CD4-positive, alpha-beta T cell treated with Interleukin-4 for 4 hours (primary cell): ENCODE data around the gene CIB1.
"Not testable (repeated sequence)": the region's sequence is repeated elsewhere in the genome, so short reads cannot be mapped to it uniquely, and the experiment has no call there.

Experiments
- DNase-seq: peaks from one replicate; pipeline ENCODE4 v3.0.0-alpha.2; 2020

Gene CIB1

GRCh38 chr15:90233387-90234095 lies at the start of gene CIB1:
Gene CIB1, minus strand, starts transcription at chr15:90233941. Its CDS starts 56 bp downstream, at chr15:90233885.
- peak; percentile 97 for DNase-seq

GRCh38 chr15:90281637-90282036 lies 47.9 kb upstream of the CIB1 start:
- not testable (repeated sequence) for DNase-seq

GRCh38 chr15:90280743-90281142 lies 47.0 kb upstream of the CIB1 start:
- not testable (repeated sequence) for DNase-seq

- DNase-seq = not testable (repeated sequence)
Measured at GRCh38 chr15:90278467-90278866, 44.7 kb upstream of the CIB1 start.

- no peak for DNase-seq
Measured at GRCh38 chr15:90271459-90272166, 37.9 kb upstream of the CIB1 start.

- no peak for DNase-seq
Measured at GRCh38 chr15:90270502-90271150, 36.9 kb upstream of the CIB1 start.

- DNase-seq = no peak
Measured at GRCh38 chr15:90268415-90268814, 34.7 kb upstream of the CIB1 start.

GRCh38 chr15:90266485-90266884 lies 32.7 kb upstream of the CIB1 start:
- DNase-seq = peak; percentile 14

GRCh38 chr15:90266061-90266431 lies 32.3 kb upstream of the CIB1 start:
- DNase-seq = peak; percentile 46

GRCh38 chr15:90265271-90266060 lies 31.7 kb upstream of the CIB1 start, which contains the start of gene NGRN:
Gene NGRN, plus strand, starts transcription at chr15:90265672. Its CDS starts 41 bp downstream, at chr15:90265713.
- DNase-seq = peak; percentile 90

- peak; percentile 34 for DNase-seq
Measured at GRCh38 chr15:90264671-90265070, 30.9 kb upstream of the CIB1 start.

- no peak for DNase-seq
Measured at GRCh38 chr15:90262426-90262825, 28.7 kb upstream of the CIB1 start.

GRCh38 chr15:90261811-90262210 lies 28.1 kb upstream of the CIB1 start:
- no peak for DNase-seq

GRCh38 chr15:90260731-90261130 lies 27.0 kb upstream of the CIB1 start:
- DNase-seq = not testable (repeated sequence)

- peak; percentile 16 for DNase-seq
Measured at GRCh38 chr15:90259524-90259923, 25.8 kb upstream of the CIB1 start.

GRCh38 chr15:90257776-90258175 lies 24.0 kb upstream of the CIB1 start:
- DNase-seq = no peak

GRCh38 chr15:90249203-90249863 lies 15.6 kb upstream of the CIB1 start, which contains the start of gene TTLL13:
Gene TTLL13, plus strand, starts transcription at chr15:90249556. Its CDS starts 1,075 bp downstream, at chr15:90250631.
- peak; percentile 42 for DNase-seq

GRCh38 chr15:90248789-90249202 lies 15.1 kb upstream of the CIB1 start:
- DNase-seq = no peak

GRCh38 chr15:90243943-90244639 lies 10.3 kb upstream of the CIB1 start:
- DNase-seq = no peak

- DNase-seq = no peak
Measured at GRCh38 chr15:90241343-90242192, 7.8 kb upstream of the CIB1 start.

GRCh38 chr15:90240856-90241255 lies 7.1 kb upstream of the CIB1 start:
- no peak for DNase-seq
